Hair follicle dermal papilla cell (primary cell): ENCODE results near the gene F12. TPM values are rescaled to one million over a fixed set of nuclear protein-coding genes. Genes with fewer than 3 reads are reported as not detected.

ENCODE experiments used
- total RNA-seq: library from RNA; depleted of rRNA; stranded (reverse); fragments of >200 nt; gene quantifications from 2 replicates; pipeline ENCODE4 v1.2.3, GENCODE V29; 2012

Gene F12
- total RNA-seq, result 0.12 TPM in 1 of 2 replicates, not detected in the other

DNA sequence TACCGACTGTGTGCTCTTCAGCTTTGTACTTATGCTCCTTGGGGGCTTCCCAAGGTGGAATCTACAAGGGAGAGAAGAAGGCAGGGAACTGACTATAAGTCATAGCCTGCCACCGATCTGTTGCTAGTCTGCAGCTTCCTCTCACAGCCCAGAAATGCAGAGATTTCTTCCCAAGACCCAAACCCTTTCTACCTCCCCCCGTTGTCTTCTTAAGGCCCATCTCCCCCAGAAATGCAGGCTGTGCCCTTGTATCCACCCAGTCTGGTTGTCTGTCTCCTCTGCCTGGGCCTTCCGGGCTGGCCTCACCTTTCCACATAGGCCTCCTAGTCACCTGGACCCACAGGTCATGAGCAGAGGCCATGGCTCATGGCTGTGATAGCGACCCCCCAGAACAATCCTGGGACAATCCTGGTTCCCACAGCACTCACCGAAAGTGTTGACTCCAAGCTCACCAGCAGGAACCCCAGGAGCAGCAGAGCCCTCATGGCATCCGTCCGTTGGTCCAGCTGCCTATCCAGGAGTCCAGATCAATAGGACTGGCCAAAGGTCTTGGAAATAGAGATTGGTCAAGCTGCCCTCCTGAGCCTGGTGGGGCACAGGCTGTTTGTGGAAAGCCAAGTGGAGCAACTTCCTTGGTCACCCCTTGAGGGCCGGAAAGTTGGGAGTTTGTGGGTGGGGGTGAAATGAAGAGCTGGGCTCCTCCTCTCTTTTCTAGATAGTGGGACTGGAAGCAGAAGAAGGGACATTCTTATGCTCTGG is at the start of gene F12:
Gene F12 (minus strand): TSS at position 522 of the 759 bp plus-strand sequence. CDS start 37 bp downstream, at position 485.

DNA sequence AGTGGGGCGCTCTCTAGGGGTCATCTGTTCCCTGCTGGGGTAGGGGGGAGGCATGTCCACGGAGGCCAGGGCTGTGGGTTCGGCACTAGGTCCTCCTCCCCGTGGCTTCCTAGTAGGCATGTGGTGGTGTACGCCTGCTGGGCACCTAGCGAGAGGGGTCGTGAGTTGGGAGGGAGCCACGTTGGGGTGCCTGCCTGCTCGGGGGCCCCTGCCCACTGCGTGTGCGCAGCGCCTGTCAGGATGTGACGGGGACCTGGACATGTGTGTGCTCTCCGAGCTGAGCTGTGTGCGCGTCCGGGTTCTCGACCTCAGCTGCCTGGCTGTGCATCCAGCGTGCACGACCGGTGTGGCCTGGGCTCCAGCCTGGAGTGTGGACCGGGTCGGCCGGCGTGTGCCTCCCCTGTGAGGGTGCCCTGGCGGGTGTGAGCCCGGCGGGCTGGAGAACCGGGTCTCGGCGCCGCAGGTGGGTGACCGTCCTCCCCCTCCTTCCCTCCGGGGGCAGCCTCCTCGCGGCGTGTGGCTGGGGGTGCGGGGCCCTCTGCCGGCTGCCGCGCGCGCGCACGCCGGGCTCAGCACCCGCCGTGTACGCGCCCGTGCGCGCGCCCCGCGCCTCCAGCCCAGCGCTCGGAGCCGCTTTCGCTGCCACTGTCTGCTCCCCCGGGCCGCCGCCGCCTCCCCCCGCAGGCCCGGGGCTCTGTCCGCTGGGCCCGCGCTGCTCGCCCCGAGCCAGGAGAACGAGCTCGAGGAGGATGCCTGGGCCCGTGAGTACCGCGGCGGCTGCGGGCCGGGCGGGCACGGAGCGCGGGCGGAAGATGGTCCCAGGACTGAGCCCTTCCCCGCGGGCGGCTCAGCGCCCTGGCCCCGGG is 37.1 kb upstream of the F12 start, which contains the start of gene PRR7:
Gene PRR7 (plus strand): TSS at position 615 of the 866 bp plus-strand sequence. CDS start 8,254 bp downstream, outside the sequence.

DNA sequence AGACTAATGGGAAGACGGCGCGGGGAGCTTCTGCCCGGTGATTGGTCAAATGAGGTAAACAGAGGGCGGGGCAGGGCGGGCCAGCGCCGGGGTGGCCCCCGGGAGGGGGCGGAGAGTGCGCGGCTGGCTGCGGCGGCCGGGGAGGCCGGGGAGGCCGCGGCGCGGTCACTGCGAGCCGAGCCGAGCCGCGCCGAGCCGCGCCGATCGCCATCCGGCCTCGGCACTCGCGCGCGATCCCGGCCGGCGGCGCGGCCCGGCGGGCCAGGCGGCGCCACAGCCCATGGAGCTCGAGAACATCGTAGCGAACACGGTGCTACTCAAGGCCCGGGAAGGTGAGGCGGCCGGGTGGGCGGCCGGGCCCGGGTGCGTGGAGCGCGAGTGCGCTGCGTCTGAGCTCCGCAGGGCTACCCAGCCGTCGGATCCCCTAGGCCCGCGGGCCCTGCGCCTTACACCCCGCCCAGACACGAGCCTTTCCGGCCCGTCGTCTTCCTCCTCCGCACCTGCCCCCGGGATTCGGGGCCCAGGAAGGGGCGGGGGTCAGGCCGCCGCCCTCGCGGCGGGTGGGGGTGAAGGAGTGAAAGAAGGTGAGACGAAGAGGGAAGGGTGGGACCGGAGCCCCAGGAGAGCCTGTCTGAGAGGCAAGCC is 17.3 kb upstream of the F12 start, which contains the start of gene GRK6:
Gene GRK6 (plus strand): TSS at position 111 of the 645 bp plus-strand sequence. CDS start 170 bp downstream, at position 281.

DNA sequence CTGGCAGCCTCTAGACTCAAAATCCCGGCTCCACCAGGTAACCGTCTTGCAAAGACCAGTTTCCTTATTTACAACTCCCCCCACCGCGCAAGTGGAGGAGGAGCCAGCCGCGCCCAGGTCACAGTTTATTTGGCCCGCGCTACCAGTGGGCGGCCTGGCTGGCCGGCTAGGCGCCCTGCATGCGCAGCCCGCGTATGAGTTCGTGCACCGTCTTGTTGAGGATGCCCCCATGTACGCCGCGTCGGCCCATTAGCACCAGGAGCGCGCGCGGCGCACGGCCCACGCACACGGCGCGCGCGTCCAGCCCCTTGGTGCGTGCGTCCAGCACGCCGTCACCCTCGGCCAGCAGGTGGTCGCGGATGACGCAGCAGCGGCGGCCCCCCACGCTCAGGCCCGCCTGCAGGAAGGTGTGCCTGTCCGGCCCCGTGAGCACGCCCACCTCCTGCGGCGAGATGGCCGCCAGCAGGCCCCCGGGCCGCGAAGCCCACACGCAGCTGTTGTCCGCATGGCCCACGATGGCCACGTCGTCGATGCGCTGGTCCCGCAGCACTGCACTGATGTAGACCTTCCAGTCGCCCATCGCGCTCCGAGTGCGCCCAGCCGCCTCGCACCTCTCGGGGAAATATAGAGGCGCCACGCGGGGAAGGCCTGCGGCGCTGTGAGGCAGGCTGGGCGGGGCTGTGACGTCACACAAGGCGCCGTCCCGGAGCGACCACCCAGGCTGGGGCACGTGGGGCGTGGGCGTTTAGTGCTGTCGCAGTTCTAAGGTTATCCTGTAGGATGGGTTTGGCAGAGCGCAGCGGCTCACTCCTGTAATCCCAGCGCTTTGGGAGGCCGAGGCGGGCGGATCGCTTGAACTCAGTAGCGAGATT is 9.1 kb downstream of the F12 start, which contains the start of gene PFN3:
Gene PFN3 (minus strand): TSS at position 665 of the 872 bp plus-strand sequence. CDS start 85 bp downstream, at position 580.

DNA sequence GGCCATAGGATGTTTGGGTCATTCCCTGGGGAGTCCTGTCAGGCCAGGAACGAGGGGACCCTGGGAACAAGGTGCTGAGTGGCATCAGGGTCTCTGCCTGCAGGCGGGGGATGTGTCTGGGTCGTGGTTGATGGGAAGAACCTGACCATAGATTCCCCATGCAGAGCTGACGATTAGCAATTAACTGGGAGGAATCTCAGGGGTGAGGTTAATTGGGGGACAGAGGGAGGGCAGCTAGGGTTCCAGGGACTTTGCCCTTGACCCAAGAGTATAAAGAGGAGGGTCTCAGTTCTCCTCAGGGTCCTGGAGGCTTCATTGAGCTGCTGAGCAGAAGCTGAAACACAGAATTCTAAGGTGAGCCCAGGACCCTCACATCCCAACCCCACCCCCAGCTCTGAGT is 25.2 kb downstream of the F12 start, which contains the start of gene SLC34A1:
Gene SLC34A1 (plus strand): TSS at position 301 of the 400 bp plus-strand sequence. CDS start 1,308 bp downstream, outside the sequence.

DNA sequence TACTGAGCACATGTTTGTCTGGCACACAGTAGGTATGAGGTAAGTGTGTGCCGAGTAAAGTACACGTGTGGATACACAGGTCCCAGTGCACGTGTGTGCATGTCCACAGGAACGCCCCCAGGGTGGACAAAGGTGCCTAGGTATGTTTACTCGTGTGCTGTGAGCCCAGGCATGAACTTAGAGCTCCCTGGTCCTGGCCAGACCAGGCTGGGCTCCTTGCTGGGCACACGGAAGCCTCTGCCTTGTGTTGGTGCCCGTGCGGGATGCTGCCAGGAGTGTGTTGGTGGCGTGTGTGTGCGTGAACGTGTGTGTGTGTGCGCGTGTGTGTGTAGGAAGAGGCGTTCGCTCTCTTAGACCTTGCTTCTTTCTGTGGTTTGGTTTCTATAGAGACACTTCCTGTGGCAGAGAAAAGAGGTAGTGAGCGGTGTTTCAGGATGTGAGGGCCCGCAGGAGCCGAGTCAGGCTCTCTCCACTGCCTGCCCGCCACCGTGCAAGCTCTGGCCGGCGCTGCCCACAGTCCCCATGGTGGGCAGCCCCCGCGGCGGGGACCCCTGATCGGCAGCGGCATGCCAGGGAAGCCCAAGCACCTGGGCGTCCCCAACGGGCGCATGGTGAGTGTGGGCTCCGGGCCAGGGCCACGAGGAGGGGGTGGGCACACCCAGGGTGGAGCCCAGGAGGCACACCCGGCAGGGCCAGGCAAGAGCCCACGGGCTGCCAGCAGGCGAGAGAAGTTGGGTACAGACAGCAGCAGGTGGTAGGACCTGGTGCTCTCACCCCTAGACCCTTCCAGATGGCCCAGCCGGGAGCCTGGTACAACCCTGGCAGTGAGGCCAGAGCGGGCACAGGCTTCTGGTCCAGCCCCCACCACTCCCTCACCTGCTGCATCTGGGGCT is 51.7 kb downstream of the F12 start, which contains the start of gene RGS14:
Gene RGS14 (plus strand): TSS at position 466 of the 893 bp plus-strand sequence. CDS start 101 bp downstream, at position 567.

Other genes with a start within 250 kb of the F12 start
- 16.9 and 25.1 TPM in 2 replicates for gene RAB24, start 105.8 kb downstream of the F12 start, total RNA-seq
- 55.8 and 65.1 TPM in 2 replicates for gene PRELID1, start 105.8 kb downstream of the F12 start, total RNA-seq
- gene MXD3, start 97.7 kb downstream of the F12 start, total RNA-seq, result 2.3 and 3.1 TPM in 2 replicates
- 234 and 285 TPM in 2 replicates for gene LMAN2, start 57.9 kb downstream of the F12 start, total RNA-seq
- 0.49 and 1.7 TPM in 2 replicates for gene RGS14, start 51.6 kb downstream of the F12 start, total RNA-seq
- gene SLC34A1, start 25.1 kb downstream of the F12 start, total RNA-seq, result not detected in 2 replicates
- not detected in 2 replicates for gene PFN3, start 8.9 kb downstream of the F12 start, total RNA-seq
- 17.0 and 18.3 TPM in 2 replicates for gene GRK6, start 17.1 kb upstream of the F12 start, total RNA-seq
- gene PRR7, start 37.2 kb upstream of the F12 start, total RNA-seq, result 8.6 and 14.6 TPM in 2 replicates
- 130 and 152 TPM in 2 replicates for gene DBN1, start 64.1 kb upstream of the F12 start, total RNA-seq
- gene PDLIM7, start 88.0 kb upstream of the F12 start, total RNA-seq, result 258 and 260 TPM in 2 replicates
- gene DOK3, start 100.3 kb upstream of the F12 start, total RNA-seq, result 1.9 and 3.9 TPM in 2 replicates
- 52.9 and 63.6 TPM in 2 replicates for gene DDX41, start 107.4 kb upstream of the F12 start, total RNA-seq
- gene FAM193B, start 145.0 kb upstream of the F12 start, total RNA-seq, result 32.9 and 39.8 TPM in 2 replicates
- gene TMED9, start 182.6 kb upstream of the F12 start, total RNA-seq, result 133 and 136 TPM in 2 replicates
- gene B4GALT7, start 190.6 kb upstream of the F12 start, total RNA-seq, result 34.2 and 36.7 TPM in 2 replicates